Subcutaneous adipose tissue (tissue), 4 donors: Measurements from ENCODE around the gene KAT2B. TPM values are rescaled to one million over a fixed set of nuclear protein-coding genes. Genes with fewer than 3 reads are reported as not detected.

ENCODE experiments used
- total RNA-seq, 4 donors: library from RNA; depleted of rRNA; stranded (reverse); fragments of >200 nt; gene quantifications; one replicate each; pipeline ENCODE4 v1.1.0, GENCODE V29; 2016
- TF ChIP-seq, protein P1 (sequence below): fragments of 450-650 bp; IDR thresholded peaks from one replicate; pipeline ENCODE4 v1.5.1; 2016; ENCODE audit warnings: low read depth, mild to moderate bottlenecking, control low read depth, antibody characterized with exemption, moderate library complexity

The KAT2B gene
- total RNA-seq, 4 donors from 2014 or later, result 37.6 to 44.0 (median 42.6) TPM

- TF ChIP-seq, protein P1, sequence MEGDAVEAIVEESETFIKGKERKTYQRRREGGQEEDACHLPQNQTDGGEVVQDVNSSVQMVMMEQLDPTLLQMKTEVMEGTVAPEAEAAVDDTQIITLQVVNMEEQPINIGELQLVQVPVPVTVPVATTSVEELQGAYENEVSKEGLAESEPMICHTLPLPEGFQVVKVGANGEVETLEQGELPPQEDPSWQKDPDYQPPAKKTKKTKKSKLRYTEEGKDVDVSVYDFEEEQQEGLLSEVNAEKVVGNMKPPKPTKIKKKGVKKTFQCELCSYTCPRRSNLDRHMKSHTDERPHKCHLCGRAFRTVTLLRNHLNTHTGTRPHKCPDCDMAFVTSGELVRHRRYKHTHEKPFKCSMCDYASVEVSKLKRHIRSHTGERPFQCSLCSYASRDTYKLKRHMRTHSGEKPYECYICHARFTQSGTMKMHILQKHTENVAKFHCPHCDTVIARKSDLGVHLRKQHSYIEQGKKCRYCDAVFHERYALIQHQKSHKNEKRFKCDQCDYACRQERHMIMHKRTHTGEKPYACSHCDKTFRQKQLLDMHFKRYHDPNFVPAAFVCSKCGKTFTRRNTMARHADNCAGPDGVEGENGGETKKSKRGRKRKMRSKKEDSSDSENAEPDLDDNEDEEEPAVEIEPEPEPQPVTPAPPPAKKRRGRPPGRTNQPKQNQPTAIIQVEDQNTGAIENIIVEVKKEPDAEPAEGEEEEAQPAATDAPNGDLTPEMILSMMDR, result no peak
These were observed 26.9 kb upstream of the KAT2B start for GRCh38 chr3:20013396-20013795.

GRCh38 chr3:20015525-20015924 lies 24.7 kb upstream of the KAT2B start:
- TF ChIP-seq, protein P1, result no peak

DNA sequence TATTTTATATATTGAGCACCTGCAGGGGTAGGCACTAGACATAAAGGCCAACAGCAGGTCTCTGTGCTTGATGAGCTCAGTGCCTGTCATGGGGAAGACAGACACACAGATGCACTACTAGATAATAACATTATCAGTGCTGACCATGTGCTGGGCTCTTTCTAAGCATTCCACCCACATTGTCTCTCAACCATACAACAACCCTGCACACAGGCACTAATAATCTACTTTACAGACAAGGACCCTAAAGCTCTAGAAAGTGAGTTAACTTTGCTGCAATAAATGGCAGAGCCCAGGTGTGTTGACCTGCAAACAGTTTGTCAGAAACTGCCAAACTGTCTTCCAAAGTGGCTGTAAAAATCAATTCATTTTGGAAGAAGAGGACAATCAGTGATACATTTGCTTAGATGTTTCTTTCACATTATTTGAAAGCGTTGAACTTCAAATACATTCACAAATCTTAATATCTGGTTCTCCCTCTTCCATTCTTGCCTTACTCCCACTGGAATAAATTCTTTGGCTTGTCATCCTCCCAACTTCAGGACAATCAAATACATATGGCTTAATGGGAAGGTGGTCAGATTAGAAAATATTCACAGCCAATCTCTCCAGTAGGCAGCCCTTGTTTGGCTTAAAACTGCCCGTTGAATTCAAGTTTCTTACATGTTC lies 17.2 kb upstream of the KAT2B start:
- TF ChIP-seq, protein P1, result no peak

DNA sequence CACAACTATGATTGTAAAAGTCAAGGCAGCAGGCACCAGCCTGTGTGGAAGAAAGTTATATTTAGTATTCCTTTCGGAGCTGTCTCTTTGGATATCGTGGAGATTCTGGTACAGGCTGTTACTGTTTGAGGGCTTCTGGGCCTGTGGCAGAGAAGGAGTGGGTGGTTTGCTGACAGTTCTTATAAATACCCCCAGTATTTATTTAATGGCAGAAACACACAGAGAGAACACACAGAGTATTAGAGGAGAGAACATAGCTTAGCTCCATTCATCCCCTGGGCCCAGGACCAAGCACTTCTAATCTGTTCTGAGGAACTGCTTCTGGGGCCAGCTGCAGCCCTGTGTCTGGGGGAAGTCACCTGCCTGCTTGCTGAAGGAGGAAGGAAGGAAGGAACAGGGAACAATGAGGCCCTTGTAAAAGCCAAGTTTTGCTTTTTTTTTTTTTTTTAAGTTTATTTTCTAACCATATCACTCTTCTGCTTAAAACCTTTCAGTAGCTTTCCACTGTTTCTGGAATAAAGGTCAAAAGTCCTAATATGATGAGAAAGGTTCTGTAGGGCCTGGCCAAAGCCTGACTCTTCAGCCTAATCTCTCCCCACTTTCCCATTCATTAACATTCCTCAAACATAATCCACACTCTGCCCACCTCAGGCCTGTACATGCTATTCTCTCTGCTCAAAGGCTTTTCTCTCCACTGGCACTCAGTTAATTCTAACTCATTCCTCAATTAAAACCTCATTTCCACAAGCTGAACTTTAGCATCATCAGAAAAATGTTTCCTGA lies 16.4 kb upstream of the KAT2B start:
- TF ChIP-seq, protein P1, result no peak

GRCh38 chr3:20027136-20027535 lies 13.1 kb upstream of the KAT2B start:
- TF ChIP-seq, protein P1, result no peak

GRCh38 chr3:20028905-20029331 lies 11.3 kb upstream of the KAT2B start:
- TF ChIP-seq, protein P1, result no peak

- TF ChIP-seq, protein P1, result no peak
These were observed 5.2 kb upstream of the KAT2B start for GRCh38 chr3:20035019-20035418.
